Karpas-422 (cell line): ENCODE data around the gene KCNQ5. TPM values are rescaled to one million over a fixed set of nuclear protein-coding genes. Genes with fewer than 3 reads are reported as not detected.
"Not testable (repeated sequence)": the region's sequence is repeated elsewhere in the genome, so short reads cannot be mapped to it uniquely, and the experiment has no call there.

Experiments
- DNase-seq: peaks from one replicate; pipeline ENCODE4 v3.0.0-alpha.2; 2015
- H2AFZ ChIP-seq: fragments of 200-600 bp; sonication (generic); 2 replicates; pipeline ENCODE4 v1.6.1; 2014; ENCODE audit warnings: antibody characterized with exemption, low read length, mixed read lengths
- H3K27ac ChIP-seq: fragments of 200-600 bp; sonication (generic); 2 replicates; pipeline ENCODE4 v1.5.1; 2014; ENCODE audit warnings: mild to moderate bottlenecking, low read length, moderate library complexity
- H3K27me3 ChIP-seq: fragments of 200-600 bp; sonication (generic); 2 replicates; pipeline ENCODE4 v1.6.1; 2014; ENCODE audit warnings: low read length, mixed read lengths
- H3K36me3 ChIP-seq: fragments of 200-600 bp; sonication (generic); 2 replicates; pipeline ENCODE4 v1.6.1; 2014; ENCODE audit warnings: low read length, mixed read lengths; ENCODE audit not compliant: insufficient read depth
- H3K4me1 ChIP-seq: fragments of 200-600 bp; sonication (generic); 2 replicates; pipeline ENCODE4 v1.6.1; 2014; ENCODE audit warnings: mild to moderate bottlenecking, low read length, mixed read lengths
- H3K4me2 ChIP-seq: fragments of 200-600 bp; sonication (generic); 2 replicates; pipeline ENCODE4 v1.6.1; 2014; ENCODE audit warnings: low read length, low read depth, mild to moderate bottlenecking; ENCODE audit not compliant: poor library complexity, severe bottlenecking
- H3K4me3 ChIP-seq: fragments of 200-600 bp; sonication (generic); 2 replicates; pipeline ENCODE4 v1.5.1; 2014; ENCODE audit warnings: mild to moderate bottlenecking, antibody characterized with exemption, low read length, mixed read lengths
- H3K79me2 ChIP-seq: fragments of 200-600 bp; sonication (generic); 2 replicates; pipeline ENCODE4 v1.6.1; 2014; ENCODE audit warnings: mild to moderate bottlenecking, low read length, mixed read lengths
- H3K9ac ChIP-seq: fragments of 200-600 bp; sonication (generic); 2 replicates; pipeline ENCODE4 v1.6.0; 2014; ENCODE audit warnings: low read length
- H3K9me2 ChIP-seq: fragments of 200-600 bp; sonication (generic), shearing (Covaris generic); replicated peaks from 2 replicates; pipeline ENCODE4 v1.6.0; 2014; ENCODE audit warnings: mild to moderate bottlenecking, low read length, moderate library complexity; ENCODE audit not compliant: insufficient read depth
- H3K9me3 ChIP-seq: fragments of 300-700, 200-600 bp; sonication (generic); 2 replicates; pipeline ENCODE4 v1.6.1; 2014; ENCODE audit warnings: low read length, mixed read lengths
- H4K20me1 ChIP-seq: fragments of 200-600 bp; sonication (generic); 2 replicates; pipeline ENCODE4 v1.6.1; 2014; ENCODE audit warnings: mild to moderate bottlenecking, antibody characterized with exemption, low read length, low read depth; ENCODE audit not compliant: insufficient read depth
- total RNA-seq: library from RNA; depleted of rRNA; stranded (reverse); fragments of >200 nt; shearing (Covaris generic); gene quantifications from 2 replicates; pipeline ENCODE4 v1.2.3, GENCODE V29; 2014; ENCODE audit warnings: low replicate concordance

The KCNQ5 gene
- total RNA-seq, 1 experiment from 2014 or later, result 50.5 TPM

DNA sequence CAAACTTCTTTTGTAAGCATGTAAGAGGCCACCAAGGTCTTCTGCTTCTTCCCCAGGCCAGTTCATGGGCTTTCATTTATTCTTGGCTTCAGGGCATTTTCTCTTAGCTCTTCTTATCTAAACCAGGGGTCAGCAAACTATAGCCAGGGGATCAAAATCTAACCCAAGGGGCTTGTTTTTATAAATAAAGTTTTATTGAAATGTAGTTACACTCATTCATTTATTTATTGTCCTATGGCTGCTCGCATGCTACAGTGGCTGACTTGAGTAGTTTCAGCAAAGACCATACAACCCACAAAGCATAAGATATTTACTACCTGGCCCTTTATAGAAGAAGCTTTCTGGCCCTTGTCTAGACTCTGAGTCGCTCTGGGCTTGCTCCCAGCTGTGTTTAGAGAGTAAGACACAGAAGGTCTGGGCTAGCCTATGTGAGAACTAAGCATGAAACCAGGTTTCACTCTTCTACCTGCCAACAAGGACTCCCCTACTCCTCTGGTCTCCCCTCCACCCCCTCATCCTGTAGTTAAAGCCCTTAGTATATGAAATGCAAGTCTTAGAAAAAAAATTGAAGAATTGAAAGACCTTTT is 560.2 kb downstream of the KCNQ5 start:
- H3K9ac ChIP-seq, result no peak overlapping the region
- no peaks in the 10 kb centered on the region for H3K9me2 ChIP-seq
- no peaks in the 10 kb centered on the region for H3K36me3 ChIP-seq
- H3K4me1 ChIP-seq, result peaks cover 45% of the 10 kb centered on the region
- H3K27ac ChIP-seq, result no peak overlapping the region
- no peaks in the 10 kb centered on the region for H3K9me3 ChIP-seq
- H3K4me3 ChIP-seq, result no peak overlapping the region
- no peak overlapping the region for H2AFZ ChIP-seq
- H3K79me2 ChIP-seq, result no peaks in the 10 kb centered on the region
- no peaks in the 10 kb centered on the region for H4K20me1 ChIP-seq
- no peak for DNase-seq
- no peak overlapping the region for H3K4me2 ChIP-seq
- H3K27me3 ChIP-seq, result no peaks in the 10 kb centered on the region

DNA sequence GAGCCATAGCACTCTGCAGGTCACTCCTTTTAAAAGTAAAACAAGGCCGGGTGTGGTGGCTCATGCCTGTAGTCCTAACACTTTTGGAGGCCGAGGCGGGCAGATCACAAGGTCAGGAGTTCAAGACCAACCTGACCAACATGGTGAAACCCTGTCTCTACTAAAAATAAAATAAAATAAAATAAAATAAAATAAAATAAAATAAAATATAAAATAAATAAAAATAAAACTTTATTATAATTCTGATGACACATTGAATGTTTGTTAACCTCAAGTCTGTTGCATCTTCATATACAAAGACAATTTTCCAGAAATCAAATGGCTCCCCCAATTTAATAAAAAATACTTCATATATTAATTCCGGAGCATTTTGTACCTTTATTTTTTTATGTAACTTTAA is 571.4 kb downstream of the KCNQ5 start:
- not testable (repeated sequence) for DNase-seq, H3K27me3 ChIP-seq, H3K4me3 ChIP-seq, H3K4me2 ChIP-seq, H3K27ac ChIP-seq, H3K9me2 ChIP-seq, H2AFZ ChIP-seq, H3K79me2 ChIP-seq, H4K20me1 ChIP-seq, H3K9ac ChIP-seq, H3K9me3 ChIP-seq
- H3K4me1 ChIP-seq, result peaks cover 14% of the 10 kb centered on the region
- H3K36me3 ChIP-seq, result peaks cover 11% of the 10 kb centered on the region

DNA sequence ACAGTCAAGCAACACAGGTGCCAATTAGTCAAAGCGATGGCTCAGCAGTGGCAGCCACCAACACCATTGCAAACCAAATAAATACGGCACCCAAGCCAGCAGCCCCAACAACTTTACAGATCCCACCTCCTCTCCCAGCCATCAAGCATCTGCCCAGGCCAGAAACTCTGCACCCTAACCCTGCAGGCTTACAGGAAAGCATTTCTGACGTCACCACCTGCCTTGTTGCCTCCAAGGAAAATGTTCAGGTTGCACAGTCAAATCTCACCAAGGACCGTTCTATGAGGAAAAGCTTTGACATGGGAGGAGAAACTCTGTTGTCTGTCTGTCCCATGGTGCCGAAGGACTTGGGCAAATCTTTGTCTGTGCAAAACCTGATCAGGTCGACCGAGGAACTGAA is 572.9 kb downstream of the KCNQ5 start:
- Histone ChIP-seq H2AFZ (no peak overlapping the region), H3K9me2 (no peaks in the 10 kb centered on the region), H4K20me1 (no peaks in the 10 kb centered on the region), H3K36me3 (peaks cover 11% of the 10 kb centered on the region), H3K27ac (no peak overlapping the region), H3K4me2 (no peak overlapping the region), H3K4me1 (peaks cover 20% of the 10 kb centered on the region), H3K27me3 (no peaks in the 10 kb centered on the region), H3K4me3 (no peak overlapping the region), H3K79me2 (no peaks in the 10 kb centered on the region), H3K9me3 (no peaks in the 10 kb centered on the region), H3K9ac (no peak overlapping the region)
- DNase-seq, result no peak

DNA sequence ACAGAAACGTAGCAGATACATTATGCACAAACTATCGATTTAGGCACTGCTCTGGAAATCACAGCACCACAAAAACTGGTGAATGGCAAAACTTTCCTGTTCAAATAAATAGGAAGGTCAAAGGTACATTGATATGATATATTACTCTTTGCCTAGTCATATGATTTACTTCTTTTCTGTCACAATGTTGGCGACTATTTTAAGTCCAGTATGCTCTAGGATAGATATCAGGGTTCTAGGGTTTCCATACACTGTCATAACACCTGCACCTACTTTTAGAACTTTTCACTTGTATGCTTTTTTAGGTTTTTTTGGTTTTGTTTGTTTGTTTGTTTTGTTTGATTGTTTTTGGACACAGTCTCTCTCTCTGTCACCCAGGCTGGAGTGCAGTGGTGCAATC is 578.4 kb downstream of the KCNQ5 start:
- H3K27me3 ChIP-seq, result no peaks in the 10 kb centered on the region
- H3K9me3 ChIP-seq, result no peaks in the 10 kb centered on the region
- no peak for DNase-seq
- H3K4me3 ChIP-seq, result no peak overlapping the region
- H3K27ac ChIP-seq, result no peak overlapping the region
- H3K4me1 ChIP-seq, result peaks cover 20% of the 10 kb centered on the region
- H3K9me2 ChIP-seq, result no peaks in the 10 kb centered on the region
- H3K9ac ChIP-seq, result no peak overlapping the region
- peaks cover 8% of the 10 kb centered on the region for H3K36me3 ChIP-seq
- H4K20me1 ChIP-seq, result no peaks in the 10 kb centered on the region
- H2AFZ ChIP-seq, result no peak overlapping the region
- H3K79me2 ChIP-seq, result no peaks in the 10 kb centered on the region
- H3K4me2 ChIP-seq, result no peak overlapping the region

DNA sequence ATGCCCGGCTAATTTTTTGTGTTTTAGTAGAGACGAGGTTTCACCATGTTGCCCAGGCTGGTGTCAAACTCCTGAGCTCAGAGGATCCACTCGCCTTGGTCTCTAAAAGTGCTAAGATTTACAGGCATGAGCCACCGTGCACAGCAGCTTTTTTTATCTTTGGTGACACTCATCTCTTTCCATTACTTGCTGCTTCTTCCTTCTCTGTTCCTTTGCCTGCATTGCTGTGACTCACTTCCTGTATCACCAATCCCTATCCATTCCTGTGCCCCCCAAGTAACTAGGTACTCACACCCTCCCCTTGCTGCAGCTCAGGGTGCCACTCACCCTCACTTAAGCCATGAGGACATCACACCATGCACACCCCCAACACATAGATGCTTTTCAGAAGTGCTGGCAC is 578.9 kb downstream of the KCNQ5 start:
- no peak overlapping the region for H2AFZ ChIP-seq
- H3K9me3 ChIP-seq, result no peaks in the 10 kb centered on the region
- no peak for DNase-seq
- H3K79me2 ChIP-seq, result no peaks in the 10 kb centered on the region
- H3K4me3 ChIP-seq, result no peak overlapping the region
- no peak overlapping the region for H3K27ac ChIP-seq
- no peaks in the 10 kb centered on the region for H3K27me3 ChIP-seq
- no peaks in the 10 kb centered on the region for H3K9me2 ChIP-seq
- H3K9ac ChIP-seq, result no peak overlapping the region
- peaks cover 20% of the 10 kb centered on the region for H3K4me1 ChIP-seq
- no peaks in the 10 kb centered on the region for H4K20me1 ChIP-seq
- H3K36me3 ChIP-seq, result peaks cover 3% of the 10 kb centered on the region
- H3K4me2 ChIP-seq, result no peak overlapping the region

DNA sequence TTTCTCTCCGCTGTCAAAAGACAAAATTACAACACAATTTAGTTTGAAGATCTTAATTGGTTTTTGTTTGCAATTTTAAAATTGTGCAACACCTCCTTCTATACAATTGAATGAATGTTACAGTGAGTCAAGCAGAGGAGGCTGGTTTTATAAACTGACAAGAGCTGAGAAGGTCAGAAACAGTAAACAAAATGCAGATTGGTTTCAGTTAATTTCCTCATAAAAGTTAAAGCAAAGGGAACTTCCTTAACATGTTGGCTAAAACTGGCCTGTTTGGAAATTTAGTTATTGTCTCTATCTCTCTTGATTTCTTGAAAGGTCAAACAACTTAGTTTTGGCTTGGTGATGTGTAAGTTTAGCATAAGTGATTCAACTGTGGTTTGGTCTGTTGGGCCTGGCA is 581.2 kb downstream of the KCNQ5 start:
- no peaks in the 10 kb centered on the region for H3K27me3 ChIP-seq
- no peak for DNase-seq
- no peak overlapping the region for H3K27ac ChIP-seq
- H3K36me3 ChIP-seq, result no peaks in the 10 kb centered on the region
- no peaks in the 10 kb centered on the region for H4K20me1 ChIP-seq
- H3K79me2 ChIP-seq, result no peaks in the 10 kb centered on the region
- no peak overlapping the region for H2AFZ ChIP-seq
- no peak overlapping the region for H3K4me3 ChIP-seq
- H3K4me1 ChIP-seq, result peaks cover 8% of the 10 kb centered on the region
- no peak overlapping the region for H3K4me2 ChIP-seq
- no peaks in the 10 kb centered on the region for H3K9me3 ChIP-seq
- no peak overlapping the region for H3K9ac ChIP-seq
- H3K9me2 ChIP-seq, result no peaks in the 10 kb centered on the region

DNA sequence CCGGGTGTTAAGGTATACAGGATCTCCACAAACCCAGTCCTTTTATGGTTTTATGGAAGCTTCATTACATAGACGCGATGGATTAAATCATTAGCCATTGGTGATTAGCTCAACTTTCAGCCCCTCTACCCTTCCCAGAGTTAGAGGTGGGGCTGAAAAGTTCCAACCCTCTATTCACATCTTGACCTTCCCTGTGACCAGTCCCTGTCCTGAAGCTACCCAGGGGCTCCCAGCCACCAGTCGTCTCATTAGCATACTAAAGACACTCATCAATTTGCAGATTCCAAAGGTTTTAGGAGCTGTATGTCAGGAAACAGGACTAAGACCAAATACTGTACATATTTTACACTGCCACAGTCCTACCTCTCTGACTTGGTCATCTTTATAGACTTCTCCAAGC is 582.4 kb downstream of the KCNQ5 start:
- Histone ChIP-seq H3K4me3 (no peak overlapping the region), H3K9me2 (no peaks in the 10 kb centered on the region)

DNA sequence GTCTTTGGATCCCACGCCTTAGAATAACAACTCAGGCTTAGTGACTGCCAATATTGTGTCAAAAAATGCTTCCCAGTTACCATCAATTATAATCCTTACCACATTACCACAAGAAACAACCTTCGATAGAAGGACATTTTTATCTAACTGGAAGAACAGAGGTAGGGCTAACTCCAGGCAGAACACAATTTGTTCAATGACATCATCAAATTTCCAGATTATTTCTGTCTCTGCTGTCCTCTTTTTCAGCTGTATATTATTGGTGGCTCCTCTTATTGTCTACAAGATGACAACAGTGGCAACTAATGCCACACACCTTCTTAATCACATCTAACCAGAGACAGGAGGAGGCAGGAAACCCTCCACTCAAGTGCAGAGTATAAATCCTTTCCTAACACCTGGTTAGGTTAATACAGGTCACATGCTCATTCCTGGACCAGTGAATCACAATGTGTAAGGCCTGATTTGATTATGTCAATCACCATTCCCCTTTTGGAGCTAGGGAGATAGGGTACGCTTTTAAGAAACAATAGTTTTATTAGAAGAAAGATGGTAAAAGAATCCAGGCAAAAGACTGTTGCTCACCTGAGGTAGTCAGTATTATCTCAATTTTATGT is 585.5 kb downstream of the KCNQ5 start:
- Histone ChIP-seq H3K4me1 (no peaks in the 10 kb centered on the region; the same call in 1 of the 2 replicates), H4K20me1 (no peaks in the 10 kb centered on the region), H3K9me2 (no peaks in the 10 kb centered on the region), H3K9ac (no peak overlapping the region), H3K9me3 (no peaks in the 10 kb centered on the region), H3K79me2 (no peaks in the 10 kb centered on the region), H3K36me3 (no peaks in the 10 kb centered on the region), H2AFZ (no peak overlapping the region), H3K27me3 (no peaks in the 10 kb centered on the region), H3K27ac (no peak overlapping the region), H3K4me2 (no peak overlapping the region), H3K4me3 (no peak overlapping the region)
- DNase-seq, result no peak

More for the DNA sequence above, 582.4 kb downstream of the KCNQ5 start:
- Histone ChIP-seq H3K27ac (no peak overlapping the region), H3K9ac (no peak overlapping the region), H3K27me3 (no peaks in the 10 kb centered on the region), H3K36me3 (no peaks in the 10 kb centered on the region), H2AFZ (no peak overlapping the region), H3K4me2 (no peak overlapping the region), H3K79me2 (no peaks in the 10 kb centered on the region), H4K20me1 (no peaks in the 10 kb centered on the region), H3K9me3 (no peaks in the 10 kb centered on the region), H3K4me1 (no peaks in the 10 kb centered on the region; the same call in 1 of the 2 replicates)
- DNase-seq, result no peak
